ENCODE data around the gene ZCCHC24.
A peak's percentile ranks its signal among the peaks of the same experiment; 100 is the strongest.
"Not testable (repeated sequence)": the region's sequence is repeated elsewhere in the genome, so short reads cannot be mapped to it uniquely, and the experiment has no call there.

ZCCHC24 gene

DNA sequence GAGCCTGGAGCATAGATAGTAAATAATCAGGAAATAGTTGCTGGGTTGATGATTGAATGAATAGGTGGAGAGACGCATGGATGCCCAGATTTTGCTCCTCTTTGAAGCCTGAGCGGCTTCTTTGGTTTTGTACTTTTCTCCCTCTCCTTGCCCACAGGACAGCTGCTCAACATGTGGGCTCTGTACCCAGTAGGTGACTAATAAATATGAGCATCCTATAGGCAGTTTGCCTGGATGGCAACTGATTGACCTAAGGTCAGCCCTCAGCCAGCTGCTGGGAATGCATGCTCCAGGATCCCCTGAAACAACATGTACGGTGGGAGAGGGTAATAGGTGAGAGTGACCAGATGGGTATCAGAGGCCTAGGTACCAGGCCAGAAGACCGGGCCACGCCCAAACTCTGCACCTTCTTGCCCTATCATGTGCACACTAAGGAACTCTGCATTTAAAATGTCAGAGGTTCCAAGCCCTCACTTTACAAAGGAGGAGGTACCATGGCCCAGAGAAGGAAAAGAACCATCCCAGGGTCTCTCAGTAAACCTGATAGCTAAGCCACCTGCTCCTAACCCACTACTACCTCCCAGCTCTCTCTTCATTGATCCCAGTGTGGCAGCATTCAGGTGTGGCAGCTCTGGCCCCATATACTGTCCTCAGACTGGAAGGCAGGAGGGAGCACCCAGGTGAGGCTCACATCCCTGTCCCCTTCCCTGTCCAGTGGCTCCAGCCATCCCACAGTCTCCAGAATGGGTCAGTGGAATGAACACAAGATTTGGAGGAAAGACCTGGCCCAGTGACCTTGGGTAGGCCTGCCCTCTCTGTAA is 2.7 kb upstream of the ZCCHC24 start:
- no peaks in the 10 kb centered on the region for H3K27me3 ChIP-seq (ENCODE audit: control insufficient read depth in 2 of 2, insufficient read depth in 2 of 2, low read length in 2 of 2)
- H3K9ac ChIP-seq (ENCODE audit: low read depth in 1 of 2, low read length in 2 of 2) = no peak overlapping the region
- no peak overlapping the region for H3K27ac ChIP-seq (ENCODE audit: low read depth in 2 of 2, low read length in 2 of 2)

DNA sequence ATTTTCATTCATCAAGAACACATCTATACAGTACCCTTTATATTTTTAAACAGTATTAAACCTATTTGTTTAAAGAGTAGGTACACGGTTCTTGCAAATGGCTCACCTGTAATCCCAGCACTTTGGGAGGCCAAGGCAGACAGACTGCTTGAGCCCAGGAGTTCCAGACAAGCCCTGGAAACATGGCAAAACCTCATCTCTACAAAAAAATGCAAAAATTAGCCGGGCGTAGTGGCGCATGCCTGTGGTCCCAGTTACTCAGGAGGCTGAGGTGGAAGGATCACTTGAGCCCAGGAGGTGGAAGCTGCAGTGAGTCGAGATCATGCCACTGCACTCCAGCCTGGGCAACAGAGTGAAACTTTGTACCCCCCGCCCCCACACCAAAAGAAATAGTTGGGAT is 1.8 kb upstream of the ZCCHC24 start:
- not testable (repeated sequence) for H3K27ac ChIP-seq (ENCODE audit: low read depth in 2 of 2, low read length in 2 of 2); H3K4me3 ChIP-seq (ENCODE audit: low read length in 2 of 2); H3K36me3 ChIP-seq (ENCODE audit: control insufficient read depth in 2 of 2, insufficient read depth in 2 of 2, low read length in 2 of 2); H3K27me3 ChIP-seq (ENCODE audit: control insufficient read depth in 2 of 2, insufficient read depth in 2 of 2, low read length in 2 of 2); H3K9me3 ChIP-seq (ENCODE audit: control insufficient read depth in 2 of 2, low read length in 2 of 2); H3K9ac ChIP-seq (ENCODE audit: low read depth in 1 of 2, low read length in 2 of 2)
- peaks cover 19 to 22% of the 10 kb centered on the region in 2 donors for H3K4me1 ChIP-seq (ENCODE audit: control insufficient read depth in 2 of 2, insufficient read depth in 2 of 2, low read length in 2 of 2)

More for the DNA sequence above, 2.7 kb upstream of the ZCCHC24 start:
- peaks cover 17 to 20% of the 10 kb centered on the region in 2 donors for H3K4me1 ChIP-seq (ENCODE audit: control insufficient read depth in 2 of 2, insufficient read depth in 2 of 2, low read length in 2 of 2)
- no peaks in the 10 kb centered on the region for H3K36me3 ChIP-seq (ENCODE audit: control insufficient read depth in 2 of 2, insufficient read depth in 2 of 2, low read length in 2 of 2)
- H3K4me3 ChIP-seq (ENCODE audit: low read length in 2 of 2) = no peak overlapping the region
- no peaks in the 10 kb centered on the region for H3K9me3 ChIP-seq (ENCODE audit: control insufficient read depth in 2 of 2, low read length in 2 of 2)

DNA sequence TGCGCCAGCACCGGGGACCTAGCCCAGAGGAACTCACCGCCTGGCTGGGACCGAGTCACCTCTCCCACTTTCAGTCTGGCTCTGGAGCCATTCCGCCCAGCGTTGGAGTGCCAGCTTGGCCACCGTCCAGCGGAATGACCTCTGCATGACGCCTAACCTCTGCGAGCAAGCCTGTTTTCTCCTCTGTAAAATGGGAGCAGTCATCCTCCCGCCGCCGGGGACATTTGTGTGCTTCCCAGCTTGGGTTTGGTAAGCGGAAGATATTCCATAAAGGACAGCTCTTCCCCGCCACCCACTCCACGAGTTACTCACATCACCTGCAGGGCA is 1.3 kb upstream of the ZCCHC24 start:
- H3K36me3 ChIP-seq (ENCODE audit: control insufficient read depth in 2 of 2, insufficient read depth in 2 of 2, low read length in 2 of 2) = no peaks in the 10 kb centered on the region
- peaks cover 20 to 22% of the 10 kb centered on the region in 2 donors for H3K4me1 ChIP-seq (ENCODE audit: control insufficient read depth in 2 of 2, insufficient read depth in 2 of 2, low read length in 2 of 2)
- no peaks in the 10 kb centered on the region for H3K9me3 ChIP-seq (ENCODE audit: control insufficient read depth in 2 of 2, low read length in 2 of 2)
- H3K9ac ChIP-seq (ENCODE audit: low read depth in 1 of 2, low read length in 2 of 2) = no peak overlapping the region
- no peaks in the 10 kb centered on the region for H3K27me3 ChIP-seq (ENCODE audit: control insufficient read depth in 2 of 2, insufficient read depth in 2 of 2, low read length in 2 of 2)
- peak overlapping the region; percentile 56 for H3K4me3 ChIP-seq (ENCODE audit: low read length in 2 of 2)
- H3K27ac ChIP-seq (ENCODE audit: low read depth in 2 of 2, low read length in 2 of 2) = peak overlapping the region; percentile 32 to 80

DNA sequence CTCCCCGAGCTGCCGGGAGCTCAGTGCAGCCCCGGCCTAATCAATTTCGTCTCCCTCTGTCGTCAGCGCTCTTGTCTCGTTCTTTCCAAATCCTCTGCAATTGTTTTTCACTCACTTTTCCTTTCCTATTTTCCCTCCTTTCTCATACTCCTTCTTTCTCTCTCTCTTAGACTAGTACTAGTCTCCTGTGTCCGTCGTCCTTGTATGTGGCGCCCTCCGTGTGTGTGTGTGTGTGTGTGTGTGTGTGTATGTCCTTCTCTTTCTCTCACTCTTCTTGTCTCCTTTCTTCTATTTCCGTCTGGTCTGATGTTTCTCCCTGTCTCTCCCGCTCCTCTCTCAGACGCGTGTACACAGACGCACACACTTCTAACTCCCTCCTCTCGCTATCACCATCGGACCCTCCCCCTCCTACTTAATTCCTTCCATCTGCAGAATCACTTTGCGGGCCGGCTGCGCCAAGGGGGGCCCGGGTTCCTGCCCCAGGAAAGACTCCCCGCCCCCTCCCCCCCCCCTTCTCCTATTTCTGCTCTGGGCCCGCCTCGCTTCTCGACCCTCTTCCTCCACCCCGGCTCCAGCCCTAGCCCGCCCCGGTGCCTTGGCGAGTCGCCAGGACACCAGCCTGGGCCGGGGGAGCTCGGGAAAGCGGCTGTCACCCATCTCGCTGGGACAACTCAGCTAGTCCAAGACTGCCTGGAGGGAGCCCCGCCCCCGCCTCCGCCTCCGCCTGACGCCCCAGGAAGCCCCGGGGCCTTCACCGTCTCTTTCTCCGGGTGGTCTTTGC is 743 bp upstream of the ZCCHC24 start:
- H3K4me1 ChIP-seq (ENCODE audit: control insufficient read depth in 2 of 2, insufficient read depth in 2 of 2, low read length in 2 of 2) = peaks cover 20 to 22% of the 10 kb centered on the region in 2 donors
- peak overlapping the region; percentile 70 to 80 for H3K27ac ChIP-seq (ENCODE audit: low read depth in 2 of 2, low read length in 2 of 2)
- H3K27me3 ChIP-seq (ENCODE audit: control insufficient read depth in 2 of 2, insufficient read depth in 2 of 2, low read length in 2 of 2) = no peaks in the 10 kb centered on the region
- peak overlapping the region; percentile 56 to 73 for H3K4me3 ChIP-seq (ENCODE audit: low read length in 2 of 2)
- H3K9me3 ChIP-seq (ENCODE audit: control insufficient read depth in 2 of 2, low read length in 2 of 2) = no peaks in the 10 kb centered on the region
- no peaks in the 10 kb centered on the region for H3K36me3 ChIP-seq (ENCODE audit: control insufficient read depth in 2 of 2, insufficient read depth in 2 of 2, low read length in 2 of 2)
- H3K9ac ChIP-seq (ENCODE audit: low read depth in 1 of 2, low read length in 2 of 2) = peak overlapping the region; percentile 55 to 60

DNA sequence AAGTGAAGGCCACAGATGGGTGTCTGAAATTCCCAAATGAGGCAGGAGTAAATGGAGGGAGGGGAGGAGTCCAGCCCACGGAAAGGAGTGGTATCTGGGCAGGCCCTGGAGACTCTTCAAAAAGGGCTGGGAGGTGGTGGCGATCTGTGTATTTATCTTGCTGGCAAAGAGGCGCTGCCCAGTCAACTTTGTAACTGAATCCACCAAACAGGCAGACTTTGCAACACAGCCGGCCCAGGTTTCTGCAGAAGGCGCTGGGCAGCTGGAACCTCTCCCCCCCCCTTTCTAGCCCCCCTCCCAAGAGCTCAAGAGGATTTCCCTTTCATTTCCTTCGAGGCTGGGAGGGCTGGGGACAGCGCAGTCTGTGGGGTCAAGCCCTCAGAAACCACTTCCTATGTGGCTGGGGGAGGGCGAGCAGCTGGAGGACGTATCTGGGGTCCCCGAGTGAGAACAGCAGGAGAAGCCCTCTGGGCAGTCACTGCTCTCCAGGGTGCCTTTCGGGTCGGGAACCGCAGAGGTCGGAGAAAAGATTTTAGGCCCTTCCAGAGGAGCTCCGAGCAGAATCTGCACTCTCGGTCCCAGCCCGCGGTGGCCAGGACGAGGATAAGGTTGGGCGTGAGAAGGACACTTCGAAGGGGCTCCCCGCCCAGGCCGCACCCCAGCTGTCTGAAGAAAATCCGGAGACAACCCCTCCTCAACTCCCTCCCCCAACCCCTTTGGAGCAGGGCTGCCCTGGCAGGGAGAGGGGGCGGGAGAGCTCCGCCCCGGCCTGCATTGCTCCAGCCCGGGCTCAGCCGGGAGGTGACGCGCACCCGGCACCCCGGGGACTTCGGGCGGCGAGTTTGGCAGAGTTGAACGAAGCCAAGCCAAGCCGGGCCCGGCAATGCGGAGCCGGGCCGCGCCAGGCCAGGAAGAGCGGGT is 965 bp downstream of the ZCCHC24 start:
- H3K4me3 ChIP-seq (ENCODE audit: low read length in 2 of 2) = peak overlapping the region; percentile 56 to 71
- no peaks in the 10 kb centered on the region for H3K9me3 ChIP-seq (ENCODE audit: control insufficient read depth in 2 of 2, low read length in 2 of 2)
- peak overlapping the region; percentile 56 to 80 for H3K27ac ChIP-seq (ENCODE audit: low read depth in 2 of 2, low read length in 2 of 2)
- H3K4me1 ChIP-seq (ENCODE audit: control insufficient read depth in 2 of 2, insufficient read depth in 2 of 2, low read length in 2 of 2) = peaks cover 20 to 22% of the 10 kb centered on the region in 2 donors
- peak overlapping the region; percentile 61 to 66 for H3K9ac ChIP-seq (ENCODE audit: low read depth in 1 of 2, low read length in 2 of 2)
- H3K36me3 ChIP-seq (ENCODE audit: control insufficient read depth in 2 of 2, insufficient read depth in 2 of 2, low read length in 2 of 2) = no peaks in the 10 kb centered on the region
- no peaks in the 10 kb centered on the region for H3K27me3 ChIP-seq (ENCODE audit: control insufficient read depth in 2 of 2, insufficient read depth in 2 of 2, low read length in 2 of 2)

DNA sequence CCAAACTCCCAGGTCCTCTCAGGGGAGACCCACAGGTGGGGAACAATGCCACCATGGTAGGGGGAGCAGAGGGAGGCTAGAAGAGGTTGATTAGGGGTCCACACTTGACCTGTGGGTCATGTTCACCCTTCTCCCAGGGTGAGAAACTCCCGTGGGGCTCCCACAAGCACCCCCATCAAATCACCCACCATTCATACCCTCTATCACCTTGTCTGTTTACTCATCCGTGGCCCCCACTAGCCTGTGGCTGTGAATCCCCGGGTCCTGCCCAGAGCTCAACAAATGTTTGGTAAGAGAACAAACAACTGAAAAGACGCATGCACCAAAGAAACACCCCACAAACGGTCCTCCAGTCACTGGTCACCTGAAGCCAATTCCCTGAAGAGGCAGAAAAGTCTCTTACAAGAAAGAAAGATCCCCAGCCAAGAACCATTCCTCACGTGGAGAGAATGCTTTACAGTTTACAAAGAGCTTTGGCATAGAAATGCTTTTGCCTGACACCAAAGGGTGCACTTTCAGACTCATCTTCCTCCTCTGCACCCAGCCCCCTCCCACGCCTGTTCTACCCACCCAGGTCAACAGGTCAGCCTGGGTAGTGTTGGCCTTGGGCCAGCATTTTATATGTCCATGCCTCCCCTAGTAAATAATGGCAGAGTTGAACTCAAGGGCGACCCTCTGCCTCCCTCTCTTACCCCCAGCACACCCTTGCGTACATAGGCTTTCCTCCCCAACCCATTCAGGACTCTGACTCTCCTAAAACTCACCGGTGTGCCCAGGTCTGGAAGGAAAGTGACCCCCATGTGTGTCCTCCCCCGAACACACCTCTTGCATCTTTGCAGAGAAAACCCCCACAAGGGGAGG is 1.9 kb downstream of the ZCCHC24 start:
- no peaks in the 10 kb centered on the region for H3K27me3 ChIP-seq (ENCODE audit: control insufficient read depth in 2 of 2, insufficient read depth in 2 of 2, low read length in 2 of 2)
- H3K4me3 ChIP-seq (ENCODE audit: low read length in 2 of 2) = peak overlapping the region; percentile 56 to 71
- no peaks in the 10 kb centered on the region for H3K36me3 ChIP-seq (ENCODE audit: control insufficient read depth in 2 of 2, insufficient read depth in 2 of 2, low read length in 2 of 2)
- peak overlapping the region in 1 of 2 donors; percentile 80 for H3K27ac ChIP-seq (ENCODE audit: low read depth in 2 of 2, low read length in 2 of 2)
- H3K9ac ChIP-seq (ENCODE audit: low read depth in 1 of 2, low read length in 2 of 2) = peak overlapping the region; percentile 53 to 61
- H3K9me3 ChIP-seq (ENCODE audit: control insufficient read depth in 2 of 2, low read length in 2 of 2) = no peaks in the 10 kb centered on the region
- H3K4me1 ChIP-seq (ENCODE audit: control insufficient read depth in 2 of 2, insufficient read depth in 2 of 2, low read length in 2 of 2) = peaks cover 20 to 22% of the 10 kb centered on the region in 2 donors

DNA sequence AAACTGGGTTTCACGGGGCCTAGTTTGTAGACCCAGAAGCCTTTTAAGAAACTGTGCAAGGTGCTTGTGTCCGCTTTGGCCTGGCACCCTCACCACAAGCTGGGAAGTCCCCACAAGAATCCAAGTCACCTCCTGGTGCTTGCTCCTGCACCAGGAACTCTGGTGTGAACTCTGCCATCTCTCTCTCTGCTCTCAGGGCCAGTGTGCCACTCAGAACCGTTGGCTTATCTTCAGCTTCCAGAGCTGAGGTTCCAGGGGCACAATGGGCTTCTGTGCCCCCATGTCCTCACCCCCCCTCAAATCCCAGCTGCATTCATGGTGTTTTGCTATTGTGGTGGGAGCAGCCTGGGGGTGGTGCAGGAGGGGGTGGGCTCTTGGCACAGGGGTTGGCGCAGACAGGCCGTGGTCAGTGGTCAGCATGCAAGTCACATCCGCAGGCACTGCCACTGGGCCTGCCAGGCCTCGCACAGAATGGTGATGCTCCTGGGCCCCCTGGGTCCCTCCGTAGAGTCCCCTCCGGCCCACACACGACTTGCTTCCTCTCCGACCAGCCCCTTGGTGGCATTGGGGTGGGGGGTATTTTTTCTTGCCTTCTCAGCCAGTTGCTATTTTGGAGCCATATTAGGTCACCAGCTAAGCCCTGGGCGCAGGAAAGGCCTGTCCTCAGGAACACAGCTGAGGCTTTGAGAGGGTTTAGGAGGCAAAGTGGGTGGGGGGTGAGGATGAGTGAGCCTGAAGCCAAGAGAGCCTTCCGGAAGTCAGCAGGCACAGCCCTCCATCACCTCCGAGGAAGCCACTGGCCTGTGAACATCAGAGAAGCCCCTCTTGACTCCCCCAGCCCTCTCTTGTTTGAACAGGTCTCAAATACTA is 3.0 kb downstream of the ZCCHC24 start:
- no peak overlapping the region for H3K27ac ChIP-seq (ENCODE audit: low read depth in 2 of 2, low read length in 2 of 2)
- no peaks in the 10 kb centered on the region for H3K27me3 ChIP-seq (ENCODE audit: control insufficient read depth in 2 of 2, insufficient read depth in 2 of 2, low read length in 2 of 2)
- peaks cover 24 to 26% of the 10 kb centered on the region in 2 donors for H3K4me1 ChIP-seq (ENCODE audit: control insufficient read depth in 2 of 2, insufficient read depth in 2 of 2, low read length in 2 of 2)
- no peaks in the 10 kb centered on the region for H3K36me3 ChIP-seq (ENCODE audit: control insufficient read depth in 2 of 2, insufficient read depth in 2 of 2, low read length in 2 of 2)
- H3K9ac ChIP-seq (ENCODE audit: low read depth in 1 of 2, low read length in 2 of 2) = no peak overlapping the region
- H3K4me3 ChIP-seq (ENCODE audit: low read length in 2 of 2) = peak overlapping the region in 1 of 2 donors; percentile 20
- no peaks in the 10 kb centered on the region for H3K9me3 ChIP-seq (ENCODE audit: control insufficient read depth in 2 of 2, low read length in 2 of 2)

DNA sequence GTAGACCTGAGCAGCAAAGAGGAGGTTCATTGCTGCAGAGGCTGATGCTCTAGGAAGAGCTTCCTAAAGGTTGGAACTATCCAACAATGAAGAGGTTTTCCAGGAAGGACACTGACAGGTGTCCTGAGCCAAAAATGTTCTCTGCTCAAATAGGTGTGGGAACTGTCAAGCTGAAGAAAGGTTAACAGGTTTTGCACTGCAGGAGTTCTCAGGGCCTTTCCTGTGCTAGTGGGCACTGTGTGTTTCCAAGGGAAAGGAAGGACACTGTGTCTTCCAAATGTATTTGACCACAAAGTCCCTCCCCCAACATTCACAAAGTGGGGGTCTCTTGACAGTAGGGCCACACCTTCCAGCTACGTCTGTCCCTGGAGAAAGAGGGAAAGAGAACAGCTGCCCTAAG is 4.0 kb downstream of the ZCCHC24 start:
- Histone ChIP-seq H3K36me3 (ENCODE audit: control insufficient read depth in 2 of 2, insufficient read depth in 2 of 2, low read length in 2 of 2) (no peaks in the 10 kb centered on the region), H3K9me3 (ENCODE audit: control insufficient read depth in 2 of 2, low read length in 2 of 2) (no peaks in the 10 kb centered on the region), H3K9ac (ENCODE audit: low read depth in 1 of 2, low read length in 2 of 2) (no peak overlapping the region), H3K27me3 (ENCODE audit: control insufficient read depth in 2 of 2, insufficient read depth in 2 of 2, low read length in 2 of 2) (no peaks in the 10 kb centered on the region), H3K4me3 (ENCODE audit: low read length in 2 of 2) (no peak overlapping the region), H3K27ac (ENCODE audit: low read depth in 2 of 2, low read length in 2 of 2) (no peak overlapping the region), H3K4me1 (ENCODE audit: control insufficient read depth in 2 of 2, insufficient read depth in 2 of 2, low read length in 2 of 2) (peaks cover 24 to 27% of the 10 kb centered on the region in 2 donors)
